Heart left ventricle (tissue), 13 donors: ENCODE measurements around the gene MUSK.

ENCODE experiments used
- CTCF ChIP-seq, 12 donors: fragments of 200-600 bp; sonication (generic) in 4 of 12; IDR thresholded peaks; one replicate each; pipeline versions ENCODE4 v1.5.0 to v1.8.0; 2018 to 2022; ENCODE audit warnings: antibody characterized with exemption in 12 of 12, mild to moderate bottlenecking in 5 of 12
- POLR2A ChIP-seq, 2 donors: fragments of 450-650 bp; IDR thresholded peaks; one replicate each; pipeline ENCODE4 v1.6.1; 2017; ENCODE audit warnings: antibody characterized with exemption in 2 of 2, mild to moderate bottlenecking in 2 of 2, moderate library complexity in 2 of 2
- donor health status: ischemic (EF 13 %, LVEDD 7.1; RV severe dilation, severe dysfunction).
- donor health status: DM: no; HTN: yes; CAD: no.
- donor health status: DM: no; HTN: no; CAD: no.
- donor health status: ischemic (EF 25% LVEDD 6.9; RV normal size, moderate dysfunction).
- donor health status: ischemic (EF 25% LVEDD 5.7; RV mildly dilated, moderate dysfunction).
- donor health status: ischemic (EF 35%, LVEDD 5.7; RV mildly dilated, moderate dysfunction).
- donor health status: nonischemic (EF 11% LVEDD 7.7; RV severe dilation, severe dysfunction).
- donor health status: DM: yes; HTN: yes; CAD: no.
- donor health status: PGD.
- donor health status: ischemic (EF 29% LVEDD 5.4; RV normal size, mild dysfunction).
- donor health status: nonischemic (EF 23%, LVEDD 6.1; RV moderate dilation, normal function).

DNA sequence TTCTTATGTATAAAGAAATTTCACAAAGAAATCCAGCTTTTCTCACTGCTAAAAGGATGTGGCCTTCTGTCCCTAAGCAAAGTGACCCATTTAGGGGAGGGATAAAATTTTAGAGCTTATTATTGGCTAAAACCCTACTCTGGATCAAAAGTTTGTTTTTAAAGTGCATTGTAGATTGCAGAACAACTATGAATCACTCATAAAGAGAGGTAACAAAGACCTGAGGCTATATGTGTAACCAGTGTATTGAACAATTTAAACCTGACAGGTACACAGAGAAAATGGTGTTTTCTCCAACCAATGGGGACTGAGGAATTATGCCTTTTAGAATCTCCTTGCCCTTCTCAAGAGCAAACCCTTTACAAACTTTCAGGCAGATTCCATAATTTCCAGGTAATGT lies 86.6 kb downstream of the MUSK start:
- TF ChIP-seq CTCF (IDR thresholded peaks at IDR 0.05) (no peak), POLR2A (IDR thresholded peaks at IDR 0.05) (no peak)
